Breast epithelium (tissue), 4 donors: ENCODE results near the gene DPAGT1. TPM values are rescaled to one million over a fixed set of nuclear protein-coding genes. Genes with fewer than 3 reads are reported as not detected.

Experiments
- DNase-seq, 2 donors: peaks; one replicate each; pipeline ENCODE4 v3.0.0-alpha.2; 2019; ENCODE audit warnings: low spot score in 2 of 2
- H3K27ac ChIP-seq, 2 donors: fragments of 200-600 bp; sonication (generic) in 1 of 2; one replicate each; pipeline ENCODE4 v1.5.1; 2016 to 2019; ENCODE audit warnings: mild to moderate bottlenecking in 1 of 2
- H3K27me3 ChIP-seq, 2 donors: fragments of 200-600 bp; sonication (generic) in 1 of 2; one replicate each; pipeline versions ENCODE4 v1.5.1 to v1.6.0; 2017 to 2019; ENCODE audit warnings: control low read depth in 1 of 2, mild to moderate bottlenecking in 1 of 2
- H3K36me3 ChIP-seq: fragments of 200-600 bp; one replicate; pipeline ENCODE4 v1.5.1; 2019
- H3K4me1 ChIP-seq, 2 donors: fragments of 200-600 bp; sonication (generic); one replicate each; pipeline ENCODE4 v1.5.1; 2016 to 2019; ENCODE audit warnings: control low read depth in 1 of 2
- H3K4me3 ChIP-seq, 3 donors: fragments of 200-600 bp; sonication (generic); 1 replicate in 2 of 3; 2 replicates in 1 of 3; pipeline ENCODE4 v1.5.1; 2016 to 2019; ENCODE audit warnings: mild to moderate bottlenecking in 3 of 3, moderate library complexity in 2 of 3
- H3K9me3 ChIP-seq, 2 donors: fragments of 200-600 bp; sonication (generic) in 1 of 2; one replicate each; pipeline ENCODE4 v1.5.1; 2016 to 2019; ENCODE audit warnings: control low read depth in 1 of 2
- POLR2A ChIP-seq: fragments of 450-650 bp; IDR thresholded peaks from one replicate; pipeline ENCODE4 v1.6.1; 2016; ENCODE audit warnings: antibody characterized with exemption, mild to moderate bottlenecking, moderate library complexity
- POLR2AphosphoS5 ChIP-seq, 3 donors: sonication (generic); formaldehyde crosslinking; IDR thresholded peaks; one replicate each; pipeline ENCODE4 v1.6.1; 2017; ENCODE audit warnings: antibody characterized with exemption in 3 of 3
- intact Hi-C: fragments of 100-400 bp; cut with DNase I; formaldehyde crosslinking; loops from one replicate; pipeline ENCODE4 v1.15.1; 2023; ENCODE audit warnings: low total_unique reads
- total RNA-seq, 3 donors: library from RNA; depleted of rRNA; stranded (reverse); fragments of >200 nt; gene quantifications; one replicate each; pipeline ENCODE4 v1.1.0, GENCODE V29; 2016
- TF ChIP-seq, protein P1 (sequence below), 3 donors: fragments of 450-650 bp; IDR thresholded peaks; one replicate each; pipeline ENCODE4 v1.5.1; 2016 to 2017; ENCODE audit warnings: antibody characterized with exemption in 3 of 3, mild to moderate bottlenecking in 3 of 3, moderate library complexity in 3 of 3

Gene DPAGT1
- total RNA-seq, 3 donors from 2014 or later: 18.4 to 32.5 (median 27.2) TPM

DNA sequence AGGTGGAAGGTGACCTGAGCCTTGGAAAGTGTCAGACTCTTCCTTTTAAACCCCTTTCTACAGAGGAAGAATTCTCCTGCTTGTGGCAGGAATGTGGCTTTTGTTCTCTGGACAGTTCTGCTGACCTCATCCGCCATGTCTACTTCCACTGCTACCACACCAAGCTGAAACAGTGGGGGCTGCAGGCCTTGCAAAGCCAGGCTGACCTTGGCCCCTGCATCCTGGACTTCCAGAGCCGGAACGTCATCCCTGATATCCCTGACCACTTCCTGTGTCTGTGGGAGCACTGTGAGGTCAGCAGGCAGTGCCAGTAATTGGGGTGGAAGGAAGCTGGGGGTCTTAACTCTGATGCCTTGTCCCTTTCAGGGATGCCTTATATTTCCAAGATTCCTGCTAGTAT is 29.0 kb upstream of the DPAGT1 start:
- intact Hi-C loops: no loop called here
- H3K27me3 ChIP-seq: no peaks in the 10 kb centered on the region
- no peaks in the 10 kb centered on the region for H3K36me3 ChIP-seq
- H3K27ac ChIP-seq: no peak overlapping the region
- no peak for DNase-seq
- no peaks in the 10 kb centered on the region for H3K9me3 ChIP-seq
- no peak for TF ChIP-seq POLR2AphosphoS5 (IDR thresholded peaks at IDR 0.05)
- TF ChIP-seq, protein P1, sequence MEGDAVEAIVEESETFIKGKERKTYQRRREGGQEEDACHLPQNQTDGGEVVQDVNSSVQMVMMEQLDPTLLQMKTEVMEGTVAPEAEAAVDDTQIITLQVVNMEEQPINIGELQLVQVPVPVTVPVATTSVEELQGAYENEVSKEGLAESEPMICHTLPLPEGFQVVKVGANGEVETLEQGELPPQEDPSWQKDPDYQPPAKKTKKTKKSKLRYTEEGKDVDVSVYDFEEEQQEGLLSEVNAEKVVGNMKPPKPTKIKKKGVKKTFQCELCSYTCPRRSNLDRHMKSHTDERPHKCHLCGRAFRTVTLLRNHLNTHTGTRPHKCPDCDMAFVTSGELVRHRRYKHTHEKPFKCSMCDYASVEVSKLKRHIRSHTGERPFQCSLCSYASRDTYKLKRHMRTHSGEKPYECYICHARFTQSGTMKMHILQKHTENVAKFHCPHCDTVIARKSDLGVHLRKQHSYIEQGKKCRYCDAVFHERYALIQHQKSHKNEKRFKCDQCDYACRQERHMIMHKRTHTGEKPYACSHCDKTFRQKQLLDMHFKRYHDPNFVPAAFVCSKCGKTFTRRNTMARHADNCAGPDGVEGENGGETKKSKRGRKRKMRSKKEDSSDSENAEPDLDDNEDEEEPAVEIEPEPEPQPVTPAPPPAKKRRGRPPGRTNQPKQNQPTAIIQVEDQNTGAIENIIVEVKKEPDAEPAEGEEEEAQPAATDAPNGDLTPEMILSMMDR (IDR thresholded peaks at IDR 0.05): no peak
- TF ChIP-seq POLR2A: no peak
- H3K4me1 ChIP-seq: no peaks in the 10 kb centered on the region
- no peak overlapping the region for H3K4me3 ChIP-seq

- no peak for DNase-seq
- Histone ChIP-seq H3K4me1 (peaks cover 4 to 7% of the 10 kb centered on the region in 2 donors), H3K9me3 (no peaks in the 10 kb centered on the region), H3K27me3 (no peaks in the 10 kb centered on the region), H3K4me3 (no peak overlapping the region), H3K36me3 (no peaks in the 10 kb centered on the region), H3K27ac (no peak overlapping the region)
- intact Hi-C loops: no loop called here
- TF ChIP-seq, protein P1 (IDR thresholded peaks at IDR 0.05): no peak
- TF ChIP-seq POLR2A (no peak), POLR2AphosphoS5 (IDR thresholded peaks at IDR 0.05) (no peak)
Measured at GRCh38 chr11:119126675-119127268, 25.1 kb upstream of the DPAGT1 start.

DNA sequence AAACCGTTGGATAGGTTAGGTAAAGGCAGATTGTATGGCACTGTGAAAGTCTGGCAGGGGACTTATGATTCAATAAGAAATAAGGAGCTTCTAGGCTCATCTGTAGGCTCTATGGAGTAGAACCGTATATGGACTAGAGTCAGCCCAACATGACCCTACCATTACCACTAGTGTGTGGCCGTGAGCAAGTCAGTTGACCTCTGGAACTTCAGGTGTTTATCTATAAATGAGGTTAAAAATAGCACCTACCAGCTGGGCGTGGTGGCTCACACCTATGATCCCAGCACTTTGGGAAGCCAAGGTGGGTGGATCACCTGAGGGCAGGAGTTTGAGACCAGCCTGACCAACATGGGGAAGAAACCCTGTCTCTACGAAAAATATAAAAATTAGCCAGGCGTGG is 24.2 kb upstream of the DPAGT1 start:
- no peaks in the 10 kb centered on the region for H3K36me3 ChIP-seq
- H3K27ac ChIP-seq: no peak overlapping the region
- intact Hi-C loops: no loop called here
- H3K4me1 ChIP-seq: peaks cover 4 to 7% of the 10 kb centered on the region in 2 donors
- TF ChIP-seq, protein P1 (IDR thresholded peaks at IDR 0.05): no peak
- no peak for TF ChIP-seq POLR2A
- no peak for TF ChIP-seq POLR2AphosphoS5 (IDR thresholded peaks at IDR 0.05)
- no peaks in the 10 kb centered on the region for H3K27me3 ChIP-seq
- H3K9me3 ChIP-seq: no peaks in the 10 kb centered on the region
- no peak overlapping the region for H3K4me3 ChIP-seq
- no peak for DNase-seq

DNA sequence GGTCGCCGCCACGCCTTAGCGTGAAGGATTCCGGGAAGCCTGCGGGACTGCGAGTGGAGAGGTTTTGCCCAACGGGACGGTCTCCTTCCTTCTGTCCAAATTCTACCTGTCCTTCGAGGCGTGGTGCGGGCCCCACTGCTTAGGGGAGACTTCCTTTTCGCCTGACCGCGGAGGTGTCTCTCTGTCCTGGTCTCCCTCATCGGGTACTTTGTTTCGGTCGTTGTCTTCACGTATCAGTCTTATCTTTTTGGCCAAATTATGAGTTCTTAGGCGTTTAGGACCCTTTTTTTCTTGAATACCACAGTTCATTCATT is 20.1 kb upstream of the DPAGT1 start:
- Histone ChIP-seq H3K9me3 (no peaks in the 10 kb centered on the region), H3K4me3 (peak overlapping the region; percentile 87 to 92 (median 91)), H3K27me3 (no peaks in the 10 kb centered on the region), H3K4me1 (peaks cover 4 to 12% of the 10 kb centered on the region in 2 donors), H3K27ac (peak overlapping the region; percentile 79 to 89), H3K36me3 (no peaks in the 10 kb centered on the region)
- intact Hi-C loops: no loop called here
- TF ChIP-seq, protein P1 (IDR thresholded peaks at IDR 0.05): no peak
- TF ChIP-seq POLR2AphosphoS5 (IDR thresholded peaks at IDR 0.05) (no peak), POLR2A (no peak)
- no peak for DNase-seq

GRCh38 chr11:119121008-119121810 is 19.6 kb upstream of the DPAGT1 start, which contains the start of gene HINFP:
Gene HINFP (plus strand): TSS chr11:119121580. CDS start chr11:119126945, 5,365 bp downstream.
- peak; percentile 100 for DNase-seq
- TF ChIP-seq, protein P1 (IDR thresholded peaks at IDR 0.05): no peak
- TF ChIP-seq POLR2A (peak; percentile 78), POLR2AphosphoS5 (IDR thresholded peaks at IDR 0.05) (peak; percentile 72 to 91 (median 86))

More at GRCh38 chr11:119121008-119121810, 19.6 kb upstream of the DPAGT1 start, which contains the start of gene HINFP:
- Histone ChIP-seq H3K4me3 (peak within 1 kb of the TSS; percentile 87 to 92 (median 91)), H3K4me1 (peaks cover 4 to 12% of the 10 kb centered on the region in 2 donors), H3K9me3 (no peaks in the 10 kb centered on the region), H3K36me3 (no peaks in the 10 kb centered on the region), H3K27me3 (no peaks in the 10 kb centered on the region), H3K27ac (peak within 1 kb of the TSS; percentile 86 to 89)
- intact Hi-C loops: no loop called here
